ENCODE measurements around the gene SUSD1. TPM values are rescaled to one million over a fixed set of nuclear protein-coding genes. Genes with fewer than 3 reads are reported as not detected.
A peak's percentile ranks its signal among the peaks of the same experiment; 100 is the strongest.

Gene SUSD1
- total RNA-seq, 3 donors from 2014 or later: 6.4 to 17.3 (median 13.1) TPM

GRCh38 chr9:112043423-112043822 lies 131.7 kb downstream of the SUSD1 start:
- Histone ChIP-seq H3K27me3 (no peaks in the 10 kb centered on the region), H3K4me3 (no peak overlapping the region), H3K9me3 (no peaks in the 10 kb centered on the region), H3K27ac (no peak overlapping the region), H3K36me3 (no peaks in the 10 kb centered on the region), H3K4me1 (no peaks in the 10 kb centered on the region)
- intact Hi-C loops (cut with DNase I; ENCODE audit: low total_unique reads): no loop called here
- DNase-seq (ENCODE audit: low spot score in 2 of 2): no peak
- TF ChIP-seq CTCF (IDR thresholded peaks at IDR 0.05) (no peak), POLR2A (IDR thresholded peaks at IDR 0.05) (no peak), POLR2AphosphoS5 (IDR thresholded peaks at IDR 0.05) (no peak)

GRCh38 chr9:112042769-112043168 lies 132.3 kb downstream of the SUSD1 start:
- no peaks in the 10 kb centered on the region for H3K27me3 ChIP-seq
- intact Hi-C loops (cut with DNase I; ENCODE audit: low total_unique reads): no loop called here
- no peak overlapping the region for H3K4me3 ChIP-seq
- H3K4me1 ChIP-seq: no peaks in the 10 kb centered on the region
- H3K36me3 ChIP-seq: no peaks in the 10 kb centered on the region
- DNase-seq (ENCODE audit: low spot score in 2 of 2): no peak
- no peaks in the 10 kb centered on the region for H3K9me3 ChIP-seq
- no peak overlapping the region for H3K27ac ChIP-seq
- TF ChIP-seq POLR2AphosphoS5 (IDR thresholded peaks at IDR 0.05) (no peak), POLR2A (IDR thresholded peaks at IDR 0.05) (no peak), CTCF (IDR thresholded peaks at IDR 0.05) (no peak)

GRCh38 chr9:112042244-112042638 lies 132.9 kb downstream of the SUSD1 start:
- no peak for DNase-seq (ENCODE audit: low spot score in 2 of 2)
- TF ChIP-seq CTCF (IDR thresholded peaks at IDR 0.05) (no peak), POLR2AphosphoS5 (IDR thresholded peaks at IDR 0.05) (no peak)
- Histone ChIP-seq H3K27me3 (no peaks in the 10 kb centered on the region), H3K36me3 (no peaks in the 10 kb centered on the region), H3K27ac (no peak overlapping the region), H3K4me3 (no peak overlapping the region), H3K4me1 (no peaks in the 10 kb centered on the region), H3K9me3 (no peaks in the 10 kb centered on the region)
- intact Hi-C loops (cut with DNase I; ENCODE audit: low total_unique reads): no loop called here

- peak in 1 of 3 donors; percentile 43 for TF ChIP-seq POLR2AphosphoS5 (IDR thresholded peaks at IDR 0.05)
- no peak for TF ChIP-seq POLR2A (IDR thresholded peaks at IDR 0.05)
- no peak for TF ChIP-seq CTCF (IDR thresholded peaks at IDR 0.05)
- H3K4me3 ChIP-seq: no peak overlapping the region
- intact Hi-C loops (cut with DNase I; ENCODE audit: low total_unique reads): no loop called here
- H3K27me3 ChIP-seq: no peaks in the 10 kb centered on the region
- H3K4me1 ChIP-seq: no peaks in the 10 kb centered on the region
- H3K36me3 ChIP-seq: no peaks in the 10 kb centered on the region
- peak overlapping the region in 1 of 2 donors; percentile 29 for H3K27ac ChIP-seq
- DNase-seq (ENCODE audit: low spot score in 2 of 2): no peak
- H3K9me3 ChIP-seq: no peaks in the 10 kb centered on the region
Measured at GRCh38 chr9:112041536-112042243, 133.4 kb downstream of the SUSD1 start.

GRCh38 chr9:112041199-112041535 lies 133.9 kb downstream of the SUSD1 start:
- TF ChIP-seq POLR2AphosphoS5 (IDR thresholded peaks at IDR 0.05) (no peak), CTCF (IDR thresholded peaks at IDR 0.05) (no peak), POLR2A (IDR thresholded peaks at IDR 0.05) (no peak)
- H3K27ac ChIP-seq: peak overlapping the region in 1 of 2 donors; percentile 29
- intact Hi-C loops (cut with DNase I; ENCODE audit: low total_unique reads): no loop called here
- no peak for DNase-seq (ENCODE audit: low spot score in 2 of 2)
- H3K4me1 ChIP-seq: no peaks in the 10 kb centered on the region
- no peak overlapping the region for H3K4me3 ChIP-seq
- H3K27me3 ChIP-seq: no peaks in the 10 kb centered on the region
- H3K9me3 ChIP-seq: no peaks in the 10 kb centered on the region
- H3K36me3 ChIP-seq: no peaks in the 10 kb centered on the region
